Esophagus muscularis mucosa (tissue), 2 donors: ENCODE results near the gene CCDC54.

Source experiments
- EP300 ChIP-seq: sonication (generic); formaldehyde crosslinking; IDR thresholded peaks from one replicate; pipeline ENCODE4 v1.6.1; 2017; ENCODE audit warnings: antibody characterized with exemption
- POLR2A ChIP-seq: fragments of 450-650 bp; IDR thresholded peaks from one replicate; pipeline ENCODE4 v1.6.1; 2017; ENCODE audit warnings: antibody characterized with exemption, moderate library complexity, mild to moderate bottlenecking, low read depth

- no peak for TF ChIP-seq EP300
- TF ChIP-seq POLR2A, result no peak
Measured at GRCh38 chr3:107426223-107426622, 49.0 kb downstream of the CCDC54 start.
